22Rv1 (cell line): ENCODE results near the gene NCOR1.
"Not testable (repeated sequence)": the region's sequence is repeated elsewhere in the genome, so short reads cannot be mapped to it uniquely, and the experiment has no call there.

Experiments used
- H3K27ac ChIP-seq: fragments of 450-650 bp; 2 replicates; pipeline ENCODE4 v1.5.1; 2017
- ZFX ChIP-seq: fragments of 450-650 bp; IDR thresholded peaks from 2 replicates; pipeline ENCODE4 v1.6.1; 2017; ENCODE audit warnings: antibody characterized with exemption, borderline replicate concordance
- TF ChIP-seq, protein P1 (sequence below): fragments of 450-650 bp; IDR thresholded peaks from 2 replicates; pipeline ENCODE4 v1.5.1; 2017; ENCODE audit warnings: mild to moderate bottlenecking

The NCOR1 gene

DNA sequence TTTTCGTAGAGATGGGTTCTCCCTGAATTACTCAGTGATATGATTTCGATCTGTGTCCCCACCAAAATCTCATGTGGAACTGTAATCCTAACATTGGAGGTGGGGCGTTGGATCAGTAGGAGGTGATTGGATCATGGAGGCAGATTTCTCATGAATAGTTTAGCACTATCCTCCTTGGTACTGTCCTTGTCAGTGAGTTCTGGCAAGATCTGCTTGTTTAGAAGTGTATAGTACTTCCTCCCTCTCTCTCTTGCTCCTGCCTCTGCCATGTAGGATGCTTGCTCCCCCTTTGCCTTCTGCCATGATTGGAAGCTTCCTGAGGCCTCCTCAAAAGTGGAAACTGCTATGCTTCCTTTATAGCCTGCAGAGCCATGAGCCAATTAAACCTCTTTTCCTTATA lies 24.6 kb upstream of the NCOR1 start:
- no peak for TF ChIP-seq ZFX
- TF ChIP-seq, protein P1, sequence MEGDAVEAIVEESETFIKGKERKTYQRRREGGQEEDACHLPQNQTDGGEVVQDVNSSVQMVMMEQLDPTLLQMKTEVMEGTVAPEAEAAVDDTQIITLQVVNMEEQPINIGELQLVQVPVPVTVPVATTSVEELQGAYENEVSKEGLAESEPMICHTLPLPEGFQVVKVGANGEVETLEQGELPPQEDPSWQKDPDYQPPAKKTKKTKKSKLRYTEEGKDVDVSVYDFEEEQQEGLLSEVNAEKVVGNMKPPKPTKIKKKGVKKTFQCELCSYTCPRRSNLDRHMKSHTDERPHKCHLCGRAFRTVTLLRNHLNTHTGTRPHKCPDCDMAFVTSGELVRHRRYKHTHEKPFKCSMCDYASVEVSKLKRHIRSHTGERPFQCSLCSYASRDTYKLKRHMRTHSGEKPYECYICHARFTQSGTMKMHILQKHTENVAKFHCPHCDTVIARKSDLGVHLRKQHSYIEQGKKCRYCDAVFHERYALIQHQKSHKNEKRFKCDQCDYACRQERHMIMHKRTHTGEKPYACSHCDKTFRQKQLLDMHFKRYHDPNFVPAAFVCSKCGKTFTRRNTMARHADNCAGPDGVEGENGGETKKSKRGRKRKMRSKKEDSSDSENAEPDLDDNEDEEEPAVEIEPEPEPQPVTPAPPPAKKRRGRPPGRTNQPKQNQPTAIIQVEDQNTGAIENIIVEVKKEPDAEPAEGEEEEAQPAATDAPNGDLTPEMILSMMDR: no peak
- no peak overlapping the region for H3K27ac ChIP-seq

GRCh38 chr17:16232391-16232790 lies 17.1 kb upstream of the NCOR1 start:
- no peak overlapping the region for H3K27ac ChIP-seq
- no peak for TF ChIP-seq ZFX
- TF ChIP-seq, protein P1: no peak

- not testable (repeated sequence) for H3K27ac ChIP-seq
Observed at GRCh38 chr17:16229912-16230561, 14.7 kb upstream of the NCOR1 start.

GRCh38 chr17:16222406-16222805 lies 7.1 kb upstream of the NCOR1 start:
- no peak for TF ChIP-seq ZFX
- TF ChIP-seq, protein P1: no peak
- no peak overlapping the region for H3K27ac ChIP-seq

DNA sequence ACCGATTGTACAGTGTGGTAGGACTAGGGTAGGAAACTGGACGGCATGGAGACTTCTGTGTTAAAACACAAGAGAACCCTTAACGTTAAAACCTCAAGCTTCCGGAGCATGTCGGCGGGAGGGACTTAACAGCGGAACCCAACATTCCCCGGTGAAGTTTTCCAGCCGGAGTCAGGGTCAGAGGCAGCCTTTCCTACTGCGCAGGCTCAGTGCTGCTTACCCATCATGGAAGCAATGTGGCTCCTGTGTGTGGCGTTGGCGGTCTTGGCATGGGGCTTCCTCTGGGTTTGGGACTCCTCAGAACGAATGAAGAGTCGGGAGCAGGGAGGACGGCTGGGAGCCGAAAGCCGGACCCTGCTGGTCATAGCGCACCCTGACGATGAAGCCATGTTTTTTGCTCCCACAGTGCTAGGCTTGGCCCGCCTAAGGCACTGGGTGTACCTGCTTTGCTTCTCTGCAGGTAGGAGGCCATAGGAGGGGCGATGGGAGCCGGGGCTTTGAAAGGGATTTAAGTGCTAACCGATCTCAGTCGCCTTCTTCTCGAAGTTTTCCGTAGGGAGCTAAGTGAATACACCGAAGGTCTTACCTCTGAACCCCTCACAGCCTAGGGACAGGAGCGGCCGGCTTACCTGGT lies 1.8 kb upstream of the NCOR1 start, which contains the start of gene PIGL:
Gene PIGL, plus strand, starts transcription at position 209 of the 634 bp plus-strand sequence. Its CDS starts 17 bp downstream, at position 226.
- no peak for TF ChIP-seq ZFX
- TF ChIP-seq, protein P1: no peak
- peak within 1 kb of the TSS; percentile 92 for H3K27ac ChIP-seq

GRCh38 chr17:16216341-16217001 lies 1.1 kb upstream of the NCOR1 start:
- H3K27ac ChIP-seq: peak overlapping the region; percentile 92

- peak overlapping the region; percentile 92 for H3K27ac ChIP-seq
- TF ChIP-seq, protein P1: no peak
- TF ChIP-seq ZFX: no peak
Observed at GRCh38 chr17:16215965-16216316, 607 bp upstream of the NCOR1 start.

- TF ChIP-seq ZFX: no peak
- TF ChIP-seq, protein P1: no peak
Observed at GRCh38 chr17:16215002-16215272, 397 bp downstream of the NCOR1 start.

More at GRCh38 chr17:16215002-16215272, 397 bp downstream of the NCOR1 start:
- H3K27ac ChIP-seq: peak overlapping the region; percentile 92
